ENCODE results near the gene TMEM164.

The TMEM164 gene

DNA sequence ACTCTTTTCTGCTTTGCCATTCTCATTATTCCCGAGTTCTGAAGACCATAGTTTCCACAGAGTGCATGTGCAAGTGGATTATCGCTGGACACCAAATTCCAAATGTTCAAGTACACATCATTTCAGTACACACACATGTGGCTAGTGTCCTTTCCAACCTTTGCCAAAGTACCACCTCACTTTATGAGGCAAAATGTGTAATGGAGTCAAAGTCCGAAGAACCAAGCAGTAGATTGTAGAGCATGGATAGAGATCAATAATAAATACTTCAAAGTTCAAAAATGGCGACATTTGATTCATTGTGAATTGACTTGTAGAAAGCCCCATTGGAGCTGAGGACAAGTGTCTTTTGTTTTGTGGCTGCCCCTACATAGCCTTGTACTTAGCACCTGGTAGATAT lies 115.6 kb downstream of the TMEM164 start:
- no peaks in the 10 kb centered on the region for H3K9me3 Mint-ChIP-seq
- DNase-seq (no peak), ATAC-seq (no peak)
- no peaks in the 10 kb centered on the region for H3K4me1 Mint-ChIP-seq
- H3K27ac Mint-ChIP-seq: no peak overlapping the region
- no peaks in the 10 kb centered on the region for H3K27me3 Mint-ChIP-seq
- no peak overlapping the region for H3K4me3 Mint-ChIP-seq

DNA sequence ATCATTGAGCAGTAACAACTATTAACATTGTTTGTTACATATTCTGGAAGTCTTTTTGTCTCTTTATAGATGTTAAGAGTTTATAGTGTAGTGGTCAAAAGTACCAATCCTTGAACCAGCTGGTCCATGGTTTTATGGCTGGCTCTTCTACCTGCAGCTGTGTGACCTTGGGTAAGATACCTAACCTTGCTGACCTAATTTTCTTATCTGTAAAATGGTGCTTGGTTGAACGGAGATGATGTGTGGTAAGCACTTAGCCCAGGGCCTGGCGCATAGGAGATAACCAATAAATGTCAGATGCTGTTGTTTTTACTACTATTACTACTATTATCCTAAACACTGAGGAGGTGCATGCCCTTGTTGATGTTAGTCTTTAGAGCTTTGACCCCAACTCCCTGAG lies 116.6 kb downstream of the TMEM164 start:
- no peak overlapping the region for H3K27ac Mint-ChIP-seq
- H3K27me3 Mint-ChIP-seq: no peaks in the 10 kb centered on the region
- ATAC-seq: no peak
- no peaks in the 10 kb centered on the region for H3K9me3 Mint-ChIP-seq
- DNase-seq: no peak
- no peaks in the 10 kb centered on the region for H3K4me1 Mint-ChIP-seq
- H3K4me3 Mint-ChIP-seq: no peak overlapping the region

DNA sequence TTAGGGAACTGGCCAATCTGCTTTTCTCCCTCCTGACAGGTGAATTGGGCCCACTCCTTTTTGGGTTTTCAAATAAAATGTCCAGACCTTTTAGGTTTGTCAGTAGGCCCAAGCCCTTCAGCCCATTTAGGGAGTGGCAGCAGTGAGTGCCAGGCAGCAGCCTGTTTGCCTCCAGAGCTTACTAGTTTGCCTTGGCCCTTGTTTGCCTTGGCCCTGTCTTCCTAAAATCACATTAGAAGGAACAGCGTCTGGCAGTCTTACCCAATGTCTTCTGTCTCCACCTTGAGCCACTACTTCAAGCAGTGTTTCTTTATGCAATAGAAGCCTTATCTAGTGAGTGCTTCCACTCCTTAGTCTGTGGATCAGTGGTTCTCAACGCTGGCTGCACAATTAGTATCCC lies 117.1 kb downstream of the TMEM164 start:
- H3K27ac Mint-ChIP-seq: no peak overlapping the region
- ATAC-seq: no peak
- no peaks in the 10 kb centered on the region for H3K27me3 Mint-ChIP-seq
- no peak overlapping the region for H3K4me3 Mint-ChIP-seq
- H3K9me3 Mint-ChIP-seq: no peaks in the 10 kb centered on the region
- DNase-seq: no peak
- no peaks in the 10 kb centered on the region for H3K4me1 Mint-ChIP-seq

DNA sequence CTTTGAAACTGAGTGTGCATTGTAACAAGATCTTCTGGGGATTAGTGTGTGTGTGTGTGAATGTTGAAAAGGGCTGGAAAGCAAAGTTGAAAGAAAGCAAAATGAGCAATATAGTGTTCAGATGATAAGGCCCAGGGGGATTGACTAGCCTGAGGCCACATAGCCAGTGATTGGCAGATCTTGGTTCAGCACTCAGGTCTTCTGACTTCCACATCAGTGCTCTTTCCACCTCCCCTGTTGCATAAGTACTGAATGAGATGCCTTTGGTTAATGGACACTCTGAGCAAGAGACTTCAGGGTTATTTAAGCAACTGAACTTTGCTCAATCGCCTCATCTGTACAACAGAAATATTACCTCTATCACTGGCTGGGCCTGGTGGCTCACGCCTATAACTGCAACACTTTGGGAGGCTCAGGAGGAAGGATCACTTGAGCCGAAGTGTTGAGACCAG lies 120.4 kb downstream of the TMEM164 start:
- ATAC-seq: no peak
- no peak for DNase-seq
- no peak overlapping the region for H3K4me3 Mint-ChIP-seq
- no peak overlapping the region for H3K27ac Mint-ChIP-seq
- H3K9me3 Mint-ChIP-seq: no peaks in the 10 kb centered on the region
- H3K27me3 Mint-ChIP-seq: no peaks in the 10 kb centered on the region
- no peaks in the 10 kb centered on the region for H3K4me1 Mint-ChIP-seq

DNA sequence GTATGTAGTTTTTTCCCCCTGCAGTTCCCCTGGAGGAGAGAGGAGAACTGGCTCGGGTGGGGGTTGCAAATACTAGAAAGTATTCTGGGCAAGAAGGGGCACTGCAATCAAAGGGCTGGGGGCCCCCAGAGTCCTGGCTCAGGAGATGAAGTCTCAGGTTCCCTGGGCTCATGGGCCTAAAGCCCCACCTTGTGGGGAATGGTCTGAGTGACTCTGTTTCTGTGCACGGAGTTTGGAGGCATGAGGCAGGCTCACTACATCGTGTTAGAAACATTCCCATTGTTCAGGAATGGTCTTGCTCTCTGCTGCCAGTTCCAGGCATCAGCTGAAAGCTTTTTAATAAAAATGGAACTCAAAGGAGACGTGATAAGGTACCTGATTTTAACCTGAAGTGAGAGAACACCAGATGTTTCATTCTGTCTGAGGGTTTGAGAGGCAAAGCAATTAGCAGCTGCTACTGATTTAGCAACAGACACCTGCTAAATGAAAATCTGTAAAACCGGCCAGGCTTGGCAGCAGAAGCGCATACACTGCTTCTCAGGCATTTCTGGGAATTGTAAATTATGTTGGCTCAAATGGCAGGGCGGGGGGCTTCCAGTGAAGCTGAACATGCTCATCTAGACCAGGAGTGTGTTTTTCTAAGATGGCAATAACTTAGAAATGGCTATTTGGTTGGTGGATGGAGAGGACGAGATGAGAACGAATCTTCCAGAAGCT lies 122.7 kb downstream of the TMEM164 start:
- ATAC-seq: no peak
- no peaks in the 10 kb centered on the region for H3K9me3 Mint-ChIP-seq

DNA sequence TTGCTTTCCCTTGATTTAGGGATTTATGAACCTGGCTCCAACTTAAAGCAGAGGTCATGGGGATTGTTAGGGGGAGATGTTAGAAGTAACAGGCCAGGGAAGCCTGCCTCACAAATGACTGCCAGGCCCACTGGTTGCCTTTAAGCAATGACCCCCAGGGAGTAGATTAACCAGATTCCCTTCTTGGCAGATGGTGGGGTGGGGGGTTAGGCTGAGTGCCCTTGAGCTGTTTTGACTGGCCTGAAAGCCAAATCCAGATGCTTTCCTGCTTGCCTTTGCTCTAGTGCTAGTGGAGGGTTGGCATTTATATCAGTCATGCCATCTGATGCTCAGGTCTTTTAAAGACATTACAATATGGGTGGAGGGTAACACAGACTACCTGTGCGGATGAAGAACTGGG lies 128.1 kb downstream of the TMEM164 start:
- H3K9me3 Mint-ChIP-seq: no peaks in the 10 kb centered on the region
- no peak overlapping the region for H3K27ac Mint-ChIP-seq
- no peaks in the 10 kb centered on the region for H3K4me1 Mint-ChIP-seq
- ATAC-seq: no peak
- no peaks in the 10 kb centered on the region for H3K27me3 Mint-ChIP-seq
- DNase-seq: no peak
- no peak overlapping the region for H3K4me3 Mint-ChIP-seq

More for the DNA sequence above, 122.7 kb downstream of the TMEM164 start:
- Mint-ChIP-seq H3K4me3 (no peak overlapping the region), H3K4me1 (no peaks in the 10 kb centered on the region), H3K27me3 (no peaks in the 10 kb centered on the region), H3K27ac (no peak overlapping the region)
- DNase-seq: no peak

DNA sequence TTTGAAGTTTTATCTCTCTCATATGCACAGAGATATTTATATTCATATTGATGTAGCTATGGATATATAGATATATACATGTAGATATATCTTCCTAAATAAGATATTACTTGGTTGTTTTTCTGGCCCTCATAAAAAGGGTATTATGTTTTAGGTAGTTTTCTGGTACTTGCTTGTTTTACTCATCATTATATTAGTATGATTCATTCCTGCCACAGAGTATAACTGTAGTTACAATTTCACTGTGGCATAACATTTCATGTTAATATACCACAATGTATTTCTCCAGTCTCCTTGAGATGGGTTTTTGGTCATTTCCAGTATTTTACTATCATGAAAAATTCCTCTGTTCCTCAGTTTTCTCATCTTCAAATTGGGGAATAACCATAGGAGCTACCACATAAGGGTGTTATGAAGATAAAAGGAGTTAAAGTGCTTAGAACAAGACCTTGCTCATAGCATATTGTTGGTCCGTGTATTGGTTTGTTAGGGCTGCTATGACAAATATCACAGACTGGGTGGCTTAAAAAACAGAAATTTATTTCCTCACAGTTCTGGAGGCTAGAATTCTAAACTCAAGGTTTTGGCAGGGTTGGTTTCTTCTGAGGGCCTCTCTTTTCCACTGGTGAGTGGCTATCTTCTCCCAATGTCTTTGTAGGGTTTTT lies 129.7 kb downstream of the TMEM164 start:
- no peaks in the 10 kb centered on the region for H3K4me1 Mint-ChIP-seq
- peak overlapping the region in 1 of 2 donors; percentile 46 for H3K27ac Mint-ChIP-seq
- H3K9me3 Mint-ChIP-seq: no peaks in the 10 kb centered on the region
- ATAC-seq (peak; percentile 79), DNase-seq (no peak)
- H3K4me3 Mint-ChIP-seq: no peak overlapping the region
- H3K27me3 Mint-ChIP-seq: no peaks in the 10 kb centered on the region

DNA sequence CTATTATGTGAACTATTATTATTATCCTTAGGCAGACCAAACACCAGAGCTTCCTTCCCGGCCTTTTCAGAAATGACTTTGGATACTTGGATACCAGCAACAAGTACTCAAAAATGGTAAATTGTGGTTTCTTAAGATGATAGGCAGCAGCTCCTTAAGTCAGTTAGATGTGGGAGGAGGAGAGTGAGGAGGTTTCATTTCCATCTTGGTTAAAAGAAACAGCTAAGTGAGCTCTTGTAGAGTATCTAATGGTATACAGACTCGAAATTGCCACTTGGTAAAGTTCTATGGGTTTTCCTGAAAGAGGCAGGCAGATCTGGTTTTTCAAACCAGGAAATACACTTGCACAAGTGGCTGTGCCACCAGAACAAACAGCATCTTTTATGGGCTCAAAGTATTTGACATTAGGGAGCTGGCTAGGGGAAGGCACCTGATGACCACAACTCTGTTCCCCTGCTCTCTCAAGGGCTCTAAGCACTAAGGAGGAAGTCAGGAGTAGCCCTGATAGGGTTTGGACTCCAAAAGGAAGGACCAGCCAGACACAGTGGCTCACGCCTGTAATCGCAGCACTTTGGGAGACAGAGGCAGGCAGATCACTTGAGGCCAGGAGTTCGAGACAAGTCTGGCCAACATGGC lies 130.9 kb downstream of the TMEM164 start:
- H3K27me3 Mint-ChIP-seq: no peaks in the 10 kb centered on the region
- peak overlapping the region in 1 of 2 donors; percentile 35 for H3K4me3 Mint-ChIP-seq
- no peaks in the 10 kb centered on the region for H3K4me1 Mint-ChIP-seq
- H3K9me3 Mint-ChIP-seq: no peaks in the 10 kb centered on the region
- peak; percentile 55 for ATAC-seq
- peak overlapping the region in 1 of 2 donors; percentile 25 for H3K27ac Mint-ChIP-seq
- no peak for DNase-seq

DNA sequence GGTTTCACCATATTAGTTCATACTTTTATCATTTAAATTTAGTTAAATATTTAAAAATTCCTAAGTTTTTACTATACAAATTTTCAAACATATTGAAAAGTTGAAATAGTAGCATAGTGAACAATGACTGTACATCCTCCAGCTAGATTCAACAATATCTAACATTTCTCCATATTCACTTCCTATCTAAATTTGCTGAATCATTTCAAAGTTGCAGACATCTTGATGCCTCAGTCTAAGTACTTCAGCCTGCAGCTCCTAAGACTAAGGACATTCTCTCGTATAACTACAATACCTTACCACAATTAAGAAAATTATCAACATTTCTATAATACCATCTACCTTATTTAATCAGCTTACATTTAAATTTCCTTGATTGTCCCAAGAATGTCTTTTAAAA lies 132.7 kb downstream of the TMEM164 start:
- Mint-ChIP-seq H3K9me3 (no peaks in the 10 kb centered on the region), H3K27ac (no peak overlapping the region), H3K27me3 (no peaks in the 10 kb centered on the region), H3K4me3 (no peak overlapping the region), H3K4me1 (no peaks in the 10 kb centered on the region)
- DNase-seq (no peak), ATAC-seq (no peak)

DNA sequence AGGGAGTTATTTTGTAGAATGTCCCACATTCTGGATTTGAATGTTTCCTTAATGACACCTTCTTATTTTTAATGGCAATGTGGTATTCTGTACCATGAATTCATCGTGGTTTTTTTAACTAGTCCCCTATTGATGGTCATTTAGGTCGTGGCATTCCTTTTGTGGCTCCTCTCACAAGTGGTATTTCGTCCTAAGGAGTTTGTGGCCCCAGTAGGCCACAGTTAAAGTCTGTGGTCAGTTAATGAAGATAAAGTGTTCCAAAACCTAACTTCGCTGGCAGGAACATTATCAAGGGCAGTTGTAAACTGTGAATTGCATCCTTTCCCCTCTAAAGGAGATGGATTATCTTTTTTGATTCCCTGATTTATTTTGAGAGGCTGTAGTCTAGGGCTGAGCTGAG lies 133.2 kb downstream of the TMEM164 start:
- Mint-ChIP-seq H3K9me3 (no peaks in the 10 kb centered on the region), H3K27me3 (no peaks in the 10 kb centered on the region), H3K4me1 (no peaks in the 10 kb centered on the region), H3K4me3 (no peak overlapping the region), H3K27ac (no peak overlapping the region)
- ATAC-seq (no peak), DNase-seq (no peak)

DNA sequence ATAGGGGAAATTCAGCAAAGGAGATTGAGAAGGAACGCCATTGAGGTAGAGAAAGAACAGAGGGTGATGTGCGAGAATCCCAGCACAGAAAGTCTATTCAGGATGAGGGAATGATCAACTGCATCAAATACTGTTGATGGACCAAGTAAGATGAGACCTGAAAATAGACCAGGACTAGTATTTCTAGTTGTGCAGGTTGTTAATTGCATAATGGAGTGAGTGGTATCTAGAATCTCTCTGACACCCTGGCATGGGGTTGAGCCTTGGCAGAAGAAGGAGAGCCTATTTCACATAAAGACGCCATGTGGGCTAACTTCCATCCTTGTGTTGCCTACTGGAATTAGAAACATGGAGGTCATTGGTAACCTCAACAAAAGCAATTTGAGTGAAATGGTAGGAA lies 135.6 kb downstream of the TMEM164 start:
- Mint-ChIP-seq H3K27me3 (no peaks in the 10 kb centered on the region), H3K4me1 (no peaks in the 10 kb centered on the region), H3K9me3 (no peaks in the 10 kb centered on the region), H3K4me3 (no peak overlapping the region), H3K27ac (no peak overlapping the region)
- ATAC-seq (no peak), DNase-seq (no peak)

DNA sequence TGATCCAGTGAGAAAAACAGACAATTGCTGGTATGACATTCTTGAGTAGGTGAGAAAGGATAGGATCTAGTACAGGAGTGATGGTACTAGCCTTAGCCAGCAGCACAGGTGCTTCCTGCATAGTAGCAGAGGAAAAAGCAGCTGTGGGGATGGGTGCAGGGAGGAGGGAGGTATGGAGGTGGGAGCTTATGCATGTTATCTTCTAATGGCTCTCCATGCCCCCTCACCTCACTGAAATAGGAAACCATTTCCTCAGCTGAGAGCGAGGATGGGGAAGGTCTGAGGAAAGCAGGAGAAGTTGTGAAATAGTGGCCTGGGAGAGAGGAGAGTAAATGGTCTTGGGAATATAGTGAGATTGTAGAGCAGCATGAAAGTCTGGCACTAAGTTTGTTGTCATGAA lies 136.3 kb downstream of the TMEM164 start:
- Mint-ChIP-seq H3K4me3 (no peak overlapping the region), H3K27ac (no peak overlapping the region), H3K4me1 (no peaks in the 10 kb centered on the region), H3K9me3 (no peaks in the 10 kb centered on the region), H3K27me3 (no peaks in the 10 kb centered on the region)
- ATAC-seq (no peak), DNase-seq (no peak)

DNA sequence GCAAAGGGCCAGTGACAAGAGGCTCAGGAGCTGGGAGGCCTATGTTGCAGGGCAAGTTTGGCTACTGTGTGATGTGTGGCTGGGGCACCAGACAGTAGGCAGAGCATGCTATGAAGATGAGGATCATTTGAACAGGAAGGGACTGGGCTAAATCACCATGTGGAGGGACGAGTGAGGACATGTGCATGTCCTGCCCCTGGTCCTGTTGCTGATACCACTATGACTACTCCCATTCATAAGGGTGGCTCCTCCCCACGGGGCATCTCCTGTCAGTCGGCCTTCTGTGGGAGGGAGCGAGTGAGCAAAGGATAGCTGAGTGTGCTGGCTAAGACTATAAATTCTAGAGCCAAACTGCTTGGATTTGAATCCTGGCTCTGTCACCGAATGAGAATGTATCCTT lies 139.2 kb downstream of the TMEM164 start:
- Mint-ChIP-seq H3K4me3 (no peak overlapping the region), H3K4me1 (no peaks in the 10 kb centered on the region), H3K27me3 (no peaks in the 10 kb centered on the region), H3K9me3 (no peaks in the 10 kb centered on the region), H3K27ac (peak overlapping the region in 1 of 2 donors; percentile 85)
- ATAC-seq (no peak), DNase-seq (no peak)

DNA sequence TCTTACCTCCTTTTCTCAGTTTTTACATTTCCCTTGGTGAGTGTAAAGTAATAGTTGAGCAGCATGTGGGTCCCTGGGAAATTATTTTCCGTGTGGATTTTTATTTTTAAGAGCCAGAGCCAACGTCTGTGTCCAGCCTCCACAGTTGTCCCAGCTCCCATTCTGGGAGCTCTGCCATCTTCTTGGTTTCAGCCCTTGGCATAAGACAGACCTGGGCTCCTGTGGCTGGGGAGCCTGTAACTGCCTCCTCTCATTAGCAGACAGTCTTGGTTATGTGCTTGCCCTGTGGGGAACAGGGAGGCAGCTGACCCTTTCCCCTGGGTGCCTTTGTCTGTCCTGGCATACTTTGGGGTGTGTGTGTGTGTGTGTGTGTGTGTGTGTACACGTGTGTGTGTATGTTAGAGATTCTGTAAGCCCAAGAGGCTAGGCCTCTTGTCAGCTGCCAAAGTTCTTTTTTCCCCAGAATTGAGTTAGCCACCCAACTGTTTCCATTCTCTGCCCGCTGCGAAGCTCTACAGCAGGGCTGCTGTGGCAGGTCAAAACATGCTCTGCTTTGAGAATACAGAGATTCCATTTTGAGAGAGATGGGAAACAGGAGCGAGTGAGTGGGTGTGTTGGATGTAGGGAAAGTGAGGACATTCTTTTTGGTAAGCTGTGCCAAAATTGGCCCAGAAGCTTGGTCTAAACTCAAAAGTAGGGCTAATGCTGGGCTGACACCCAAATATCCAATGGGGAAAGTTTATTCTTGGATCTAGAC lies 140.7 kb downstream of the TMEM164 start:
- no peak for DNase-seq
- Mint-ChIP-seq H3K9me3 (no peaks in the 10 kb centered on the region), H3K27ac (no peak overlapping the region), H3K27me3 (no peaks in the 10 kb centered on the region), H3K4me3 (no peak overlapping the region), H3K4me1 (no peaks in the 10 kb centered on the region)
- no peak for ATAC-seq

DNA sequence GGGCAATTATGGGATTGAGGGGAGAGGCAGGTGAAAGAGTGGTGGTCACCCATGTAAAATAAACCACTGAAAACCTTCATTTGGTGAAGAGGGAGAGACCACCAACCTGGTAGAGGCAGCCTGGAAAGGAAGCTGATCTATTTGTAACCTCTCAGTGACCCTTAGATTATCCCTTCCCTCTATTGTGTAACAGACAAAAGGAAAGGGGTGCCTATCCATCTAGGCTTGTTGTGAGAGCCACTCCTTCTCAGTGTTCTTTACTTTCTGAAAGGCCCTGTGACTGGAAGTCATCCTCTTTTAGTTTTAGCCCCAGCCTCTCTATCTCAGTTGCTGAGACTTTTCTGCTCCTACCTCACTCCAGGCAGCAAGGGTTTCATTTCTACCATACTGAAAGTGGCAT lies 142.4 kb downstream of the TMEM164 start:
- no peaks in the 10 kb centered on the region for H3K27me3 Mint-ChIP-seq
- no peak for DNase-seq
- no peak for ATAC-seq

DNA sequence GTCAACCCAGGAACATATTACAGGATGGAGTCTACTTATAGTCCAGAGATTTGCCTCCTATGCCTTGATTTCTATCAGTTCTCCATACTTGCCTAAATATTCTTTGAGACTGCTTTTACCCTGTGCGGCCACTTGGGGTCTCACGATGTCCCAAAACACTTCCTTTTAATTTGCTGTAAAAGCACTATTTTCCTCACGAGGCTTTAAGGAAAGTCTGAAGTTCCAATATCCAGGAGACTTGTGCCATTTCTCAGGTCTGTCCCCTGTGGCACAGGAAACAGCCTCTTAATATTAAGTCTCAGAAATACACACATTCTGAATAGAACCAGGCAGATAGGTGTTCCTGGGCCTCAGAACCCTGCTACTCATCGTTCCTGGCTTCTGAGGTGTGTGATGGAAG lies 142.9 kb downstream of the TMEM164 start:
- Mint-ChIP-seq H3K27me3 (no peaks in the 10 kb centered on the region), H3K9me3 (no peaks in the 10 kb centered on the region), H3K4me1 (no peaks in the 10 kb centered on the region), H3K27ac (no peak overlapping the region), H3K4me3 (no peak overlapping the region)
- DNase-seq: no peak
- no peak for ATAC-seq

More for the DNA sequence above, 142.4 kb downstream of the TMEM164 start:
- no peaks in the 10 kb centered on the region for H3K9me3 Mint-ChIP-seq
- H3K27ac Mint-ChIP-seq: no peak overlapping the region
- H3K4me1 Mint-ChIP-seq: no peaks in the 10 kb centered on the region
- no peak overlapping the region for H3K4me3 Mint-ChIP-seq

Data from stimulated activated naive CD8-positive, alpha-beta T cell treated with anti-CD3 and anti-CD28 coated beads, Interleukin-15, amount 100 ng/mL, for 72 hours (primary cell).